GM18498 (cell line): ENCODE measurements around the gene CCDC57.

Experiments
- ATAC-seq: cut with Tn5 transposase; IDR thresholded peaks from one replicate; pipeline ENCODE4 v1.9.1; 2021; ENCODE audit warnings: mild to moderate bottlenecking, moderate library complexity; ENCODE audit not compliant: unreplicated experiment

Gene CCDC57

GRCh38 chr17:82129095-82129494 lies 83.5 kb downstream of the CCDC57 start:
- ATAC-seq = no peak

- no peak for ATAC-seq
Measured at GRCh38 chr17:82128287-82128686, 84.4 kb downstream of the CCDC57 start.

- ATAC-seq = no peak
Measured at GRCh38 chr17:82127704-82128103, 84.9 kb downstream of the CCDC57 start.

GRCh38 chr17:82127315-82127595 lies 85.4 kb downstream of the CCDC57 start:
- no peak for ATAC-seq

- ATAC-seq = no peak
Measured at GRCh38 chr17:82126556-82127314, 85.9 kb downstream of the CCDC57 start.

- ATAC-seq = no peak
Measured at GRCh38 chr17:82124101-82124500, 88.5 kb downstream of the CCDC57 start.

- no peak for ATAC-seq
Measured at GRCh38 chr17:82121660-82122629, 90.7 kb downstream of the CCDC57 start.

GRCh38 chr17:82121246-82121645 lies 91.4 kb downstream of the CCDC57 start:
- no peak for ATAC-seq

GRCh38 chr17:82120148-82120547 lies 92.5 kb downstream of the CCDC57 start:
- no peak for ATAC-seq

- no peak for ATAC-seq
Measured at GRCh38 chr17:82118815-82119380, 93.7 kb downstream of the CCDC57 start.

- no peak for ATAC-seq
Measured at GRCh38 chr17:82118168-82118814, 94.4 kb downstream of the CCDC57 start.

- ATAC-seq = no peak
Measured at GRCh38 chr17:82117139-82118090, 95.2 kb downstream of the CCDC57 start.

GRCh38 chr17:82116246-82116645 lies 96.4 kb downstream of the CCDC57 start:
- ATAC-seq = no peak

- no peak for ATAC-seq
Measured at GRCh38 chr17:82114872-82115271, 97.8 kb downstream of the CCDC57 start.

- no peak for ATAC-seq
Measured at GRCh38 chr17:82114447-82114846, 98.2 kb downstream of the CCDC57 start.

GRCh38 chr17:82113941-82114340 lies 98.7 kb downstream of the CCDC57 start:
- ATAC-seq = no peak

GRCh38 chr17:82113422-82113821 lies 99.2 kb downstream of the CCDC57 start:
- no peak for ATAC-seq

GRCh38 chr17:82112914-82113311 lies 99.7 kb downstream of the CCDC57 start:
- ATAC-seq = no peak

GRCh38 chr17:82112181-82112913 lies 100.3 kb downstream of the CCDC57 start:
- ATAC-seq = no peak
